ENCODE results near the gene RHBDL2. TPM values are rescaled to one million over a fixed set of nuclear protein-coding genes. Genes with fewer than 3 reads are reported as not detected.
A peak's percentile ranks its signal among the peaks of the same experiment; 100 is the strongest.
"Not testable (repeated sequence)": the region's sequence is repeated elsewhere in the genome, so short reads cannot be mapped to it uniquely, and the experiment has no call there.

Gene RHBDL2
- total RNA-seq, 1 donor from 2014 or later: not detected

GRCh38 chr1:38859561-38860453 lies 81.8 kb downstream of the RHBDL2 start, which contains the start of gene RRAGC:
Gene RRAGC, minus strand, starts transcription at chr1:38859772. Its CDS starts 126 bp downstream, at chr1:38859646.
- intact Hi-C loops (cut with DNase I): loop anchor here (1.0 to 10.0 kb wide), 5 partner anchors 13 to 1185 kb away; partner anchors contain the start of genes AKIRIN1, CAP1, MYCBP and NDUFS5
- TF ChIP-seq, protein P1, sequence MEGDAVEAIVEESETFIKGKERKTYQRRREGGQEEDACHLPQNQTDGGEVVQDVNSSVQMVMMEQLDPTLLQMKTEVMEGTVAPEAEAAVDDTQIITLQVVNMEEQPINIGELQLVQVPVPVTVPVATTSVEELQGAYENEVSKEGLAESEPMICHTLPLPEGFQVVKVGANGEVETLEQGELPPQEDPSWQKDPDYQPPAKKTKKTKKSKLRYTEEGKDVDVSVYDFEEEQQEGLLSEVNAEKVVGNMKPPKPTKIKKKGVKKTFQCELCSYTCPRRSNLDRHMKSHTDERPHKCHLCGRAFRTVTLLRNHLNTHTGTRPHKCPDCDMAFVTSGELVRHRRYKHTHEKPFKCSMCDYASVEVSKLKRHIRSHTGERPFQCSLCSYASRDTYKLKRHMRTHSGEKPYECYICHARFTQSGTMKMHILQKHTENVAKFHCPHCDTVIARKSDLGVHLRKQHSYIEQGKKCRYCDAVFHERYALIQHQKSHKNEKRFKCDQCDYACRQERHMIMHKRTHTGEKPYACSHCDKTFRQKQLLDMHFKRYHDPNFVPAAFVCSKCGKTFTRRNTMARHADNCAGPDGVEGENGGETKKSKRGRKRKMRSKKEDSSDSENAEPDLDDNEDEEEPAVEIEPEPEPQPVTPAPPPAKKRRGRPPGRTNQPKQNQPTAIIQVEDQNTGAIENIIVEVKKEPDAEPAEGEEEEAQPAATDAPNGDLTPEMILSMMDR (IDR thresholded peaks at IDR 0.05): no peak
- H3K27ac ChIP-seq: peak within 1 kb of the TSS; percentile 80 to 93
- H3K9me3 ChIP-seq: no peaks in the 10 kb centered on the region
- peak; percentile 100 for DNase-seq (ENCODE audit: low spot score in 2 of 2)
- peaks cover 6 to 28% of the 10 kb centered on the region in 2 donors for H3K4me1 ChIP-seq
- peaks cover 14 to 15% of the 10 kb centered on the region in 2 donors for H3K36me3 ChIP-seq
- H3K4me3 ChIP-seq: peak within 1 kb of the TSS; percentile 91 to 97
- no peaks in the 10 kb centered on the region for H3K27me3 ChIP-seq

DNA sequence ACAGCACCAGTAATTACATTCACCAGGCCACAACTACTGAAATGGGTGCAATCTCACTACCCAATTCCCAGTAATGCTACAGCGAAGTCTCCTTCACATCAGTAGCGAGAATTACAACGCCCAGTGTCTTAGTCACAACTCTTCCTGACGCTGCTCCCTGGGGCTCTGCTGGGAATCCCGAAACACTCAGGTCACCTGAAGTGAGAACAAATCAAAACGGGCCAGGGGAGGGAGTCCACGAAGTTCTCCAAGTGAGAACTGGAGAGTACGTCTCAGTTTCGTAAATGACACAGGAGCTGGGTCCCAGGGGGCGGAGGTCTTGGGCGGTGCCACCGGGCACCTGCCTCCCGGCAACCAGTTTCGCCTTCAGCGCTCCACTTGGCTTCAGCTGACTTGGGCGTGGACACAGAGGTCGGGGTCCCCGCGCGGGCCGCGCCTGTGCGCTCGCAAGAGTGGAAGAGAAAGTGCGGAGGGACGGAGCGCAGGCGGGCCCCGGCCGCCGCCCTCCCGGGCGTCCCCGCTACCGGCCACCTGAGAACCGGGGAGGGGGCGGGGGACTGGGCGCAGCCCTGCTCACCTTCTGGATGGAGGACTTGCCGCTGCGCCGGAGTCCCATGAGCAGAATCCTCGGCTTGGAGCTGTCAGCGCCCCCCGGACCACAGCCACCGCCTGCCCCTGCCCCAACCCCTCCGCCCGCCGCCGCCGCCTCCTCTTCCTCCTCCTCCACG lies 82.6 kb downstream of the RHBDL2 start:
- TF ChIP-seq, protein P1 (IDR thresholded peaks at IDR 0.05): no peak
- intact Hi-C loops (cut with DNase I): loop anchor here (1.0 to 10.0 kb wide), 4 partner anchors 14 to 844 kb away; partner anchors contain the start of genes AKIRIN1, MYCBP, NDUFS5 and UTP11

GRCh38 chr1:38852780-38853179 lies 88.8 kb downstream of the RHBDL2 start:
- DNase-seq (ENCODE audit: low spot score in 2 of 2): no peak
- no peak overlapping the region for H3K4me3 ChIP-seq
- H3K27me3 ChIP-seq: no peaks in the 10 kb centered on the region
- no peak overlapping the region for H3K27ac ChIP-seq
- intact Hi-C loops (cut with DNase I): loop anchor here (10.0 kb wide), 2 partner anchors 172 to 838 kb away; partner anchors contain the start of genes NDUFS5 and UTP11
- H3K36me3 ChIP-seq: peaks cover 28 to 72% of the 10 kb centered on the region in 2 donors
- TF ChIP-seq, protein P1 (IDR thresholded peaks at IDR 0.05): no peak
- H3K4me1 ChIP-seq: peaks cover 0 to 10% of the 10 kb centered on the region in 2 donors
- H3K9me3 ChIP-seq: no peaks in the 10 kb centered on the region

More for the DNA sequence above, 82.6 kb downstream of the RHBDL2 start:
- Histone ChIP-seq H3K9me3 (no peaks in the 10 kb centered on the region), H3K4me1 (peaks cover 6 to 28% of the 10 kb centered on the region in 2 donors), H3K27me3 (no peaks in the 10 kb centered on the region), H3K36me3 (peaks cover 15 to 20% of the 10 kb centered on the region in 2 donors), H3K27ac (peak overlapping the region; percentile 80 to 93), H3K4me3 (peak overlapping the region; percentile 91 to 97)
- peak; percentile 18 to 84 for DNase-seq (ENCODE audit: low spot score in 2 of 2)

DNA sequence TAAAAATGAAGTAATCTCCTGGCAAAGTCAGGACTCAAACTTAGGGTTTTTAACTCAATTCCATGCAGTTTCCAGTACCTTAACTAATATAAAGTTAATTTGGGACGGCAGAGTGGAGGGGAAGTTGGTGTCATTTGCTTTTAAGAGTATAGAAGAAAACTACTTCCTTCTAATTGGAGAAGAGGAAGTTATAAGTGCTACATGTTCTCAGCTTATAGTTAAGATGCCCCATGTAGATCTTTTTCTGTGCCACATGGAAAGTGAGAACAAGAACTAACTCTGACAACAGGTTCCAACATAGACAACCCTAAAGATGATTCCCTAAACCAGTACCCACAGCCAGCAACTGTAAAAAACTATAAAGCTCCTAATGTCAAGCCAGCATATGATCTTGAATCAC lies 93.6 kb downstream of the RHBDL2 start:
- H3K9me3 ChIP-seq: no peaks in the 10 kb centered on the region
- no peak overlapping the region for H3K4me3 ChIP-seq
- no peak overlapping the region for H3K27ac ChIP-seq
- peaks cover 24 to 84% of the 10 kb centered on the region in 2 donors for H3K36me3 ChIP-seq
- DNase-seq (ENCODE audit: low spot score in 2 of 2): no peak
- TF ChIP-seq, protein P1 (IDR thresholded peaks at IDR 0.05): no peak
- no peaks in the 10 kb centered on the region for H3K4me1 ChIP-seq
- H3K27me3 ChIP-seq: no peaks in the 10 kb centered on the region
- intact Hi-C loops (cut with DNase I): no loop called here

- no peak for DNase-seq (ENCODE audit: low spot score in 2 of 2)
- peaks cover 30 to 85% of the 10 kb centered on the region in 2 donors for H3K36me3 ChIP-seq
- H3K27me3 ChIP-seq: no peaks in the 10 kb centered on the region
- TF ChIP-seq, protein P1 (IDR thresholded peaks at IDR 0.05): no peak
- no peak overlapping the region for H3K4me3 ChIP-seq
- intact Hi-C loops (cut with DNase I): no loop called here
- H3K9me3 ChIP-seq: no peaks in the 10 kb centered on the region
- no peaks in the 10 kb centered on the region for H3K4me1 ChIP-seq
- H3K27ac ChIP-seq: no peak overlapping the region
These were observed 95.4 kb downstream of the RHBDL2 start for GRCh38 chr1:38846210-38846609.

GRCh38 chr1:38845088-38845487 lies 96.5 kb downstream of the RHBDL2 start:
- H3K4me1 ChIP-seq; H3K27me3 ChIP-seq; DNase-seq (ENCODE audit: low spot score in 2 of 2); H3K9me3 ChIP-seq; intact Hi-C loops (cut with DNase I); H3K4me3 ChIP-seq; H3K27ac ChIP-seq: not testable (repeated sequence)
- H3K36me3 ChIP-seq: peaks cover 27 to 78% of the 10 kb centered on the region in 2 donors
